ENCODE data around the gene STARD7. TPM values are rescaled to one million over a fixed set of nuclear protein-coding genes. Genes with fewer than 3 reads are reported as not detected.

STARD7 gene
- total RNA-seq, 2 experiments from 2014 or later: 151 to 173 TPM

GRCh38 chr2:96135621-96136020 lies 73.0 kb downstream of the STARD7 start:
- ChIA-PET CTCF (interaction anchor here (17.4 kb wide), 1 partner anchor 38 kb away, joined by 347 read pairs; no protein-coding TSS in a partner anchor), POLR2A (no interaction called here)
- ATAC-seq: no peak
- H3K27me3 Mint-ChIP-seq: no peaks in the 10 kb centered on the region
- peaks cover 25% of the 10 kb centered on the region for H3K4me1 Mint-ChIP-seq
- no peaks in the 10 kb centered on the region for H3K9me3 Mint-ChIP-seq (ENCODE audit: low read depth)
- no peak for DNase-seq
- peaks cover 5% of the 10 kb centered on the region for H3K36me3 Mint-ChIP-seq (ENCODE audit: low read depth)
- H3K4me3 Mint-ChIP-seq: no peak overlapping the region
- H3K27ac Mint-ChIP-seq: no peak overlapping the region
- intact Hi-C loops (cut with DNase I, micrococcal nuclease): no loop called here

GRCh38 chr2:96135171-96135570 lies 73.5 kb downstream of the STARD7 start:
- DNase-seq (no peak), ATAC-seq (no peak)
- H3K36me3 Mint-ChIP-seq (ENCODE audit: low read depth): peaks cover 5% of the 10 kb centered on the region
- H3K27me3 Mint-ChIP-seq: no peaks in the 10 kb centered on the region
- CTCF ChIA-PET: interaction anchor here (17.4 kb wide), 1 partner anchor 39 kb away, joined by 347 read pairs; no protein-coding TSS in a partner anchor
- peaks cover 28% of the 10 kb centered on the region for H3K4me1 Mint-ChIP-seq
- no peak overlapping the region for H3K4me3 Mint-ChIP-seq
- intact Hi-C loops (cut with DNase I, micrococcal nuclease): no loop called here
- no peaks in the 10 kb centered on the region for H3K9me3 Mint-ChIP-seq (ENCODE audit: low read depth)
- H3K27ac Mint-ChIP-seq: no peak overlapping the region
- POLR2A ChIA-PET: no interaction called here

Other genes with a start within 250 kb of the STARD7 start
- 10 to 100 TPM; 38.5 to 47.2 TPM for gene ANKRD36C, start 217.0 kb downstream of the STARD7 start, total RNA-seq
- 1 to 10 TPM; 8.4 to 10.0 TPM for gene GPAT2, start 173.9 kb downstream of the STARD7 start, total RNA-seq
- gene ADRA2B, start 92.3 kb downstream of the STARD7 start, total RNA-seq: under 1 TPM; 0.30 to 0.54 TPM
- gene ASTL, start 70.3 kb downstream of the STARD7 start, total RNA-seq: 1 to 10 TPM; 2.5 to 2.8 TPM
- gene DUSP2, start 63.4 kb downstream of the STARD7 start, total RNA-seq: 100 to 1,000 TPM; 248 to 407 TPM
- gene TMEM127, start 57.2 kb upstream of the STARD7 start, total RNA-seq: 10 to 100 TPM; 16.6 to 17.9 TPM
- 10 to 100 TPM; 72.1 to 77.6 TPM for gene CIAO1, start 57.4 kb upstream of the STARD7 start, total RNA-seq
- 100 to 1,000 TPM; 176 to 198 TPM for gene SNRNP200, start 96.7 kb upstream of the STARD7 start, total RNA-seq
- 10 to 100 TPM; 24.8 to 28.4 TPM for gene ITPRIPL1, start 116.5 kb upstream of the STARD7 start, total RNA-seq
- gene NCAPH, start 126.9 kb upstream of the STARD7 start, total RNA-seq: 10 to 100 TPM; 77.7 to 83.2 TPM

Data from activated CD4-positive, alpha-beta T cell treated with anti-CD3 and anti-CD28 coated beads for 36 hours (primary cell).